GM12878 (cell line): Measurements from ENCODE around the gene PROSER3. TPM values are rescaled to one million over a fixed set of nuclear protein-coding genes. Genes with fewer than 3 reads are reported as not detected.

ENCODE experiments used
- ATAC-seq: fragments of 200-7000 bp; cut with Tn5 transposase; 3 replicates; pipeline ENCODE4 v1.9.1; 2020; ENCODE audit warnings: mild to moderate bottlenecking, moderate library complexity
- BruUV-seq: library from RNA; stranded (reverse); fragments of 400-500 nt; replicated peaks from 2 replicates; lab custom pipeline; 2021; lab: Mats Ljungman, UMichigan
- CTCF ChIA-PET: fragments of 300-600 bp; sonication (Branson Sonifier 250); formaldehyde crosslinking; extraction: SDS; loops from one replicate; lab custom pipeline; 2021; ENCODE audit warnings: inconsistent platforms; lab: Yijun Ruan, JAX
- POLR2A ChIA-PET: fragments of 350-600 bp; formaldehyde crosslinking; extraction: SDS; loops from one replicate; lab custom pipeline; 2021; ENCODE audit warnings: inconsistent platforms; lab: Charles Lee
- RAD21 ChIA-PET: fragments of 300-600 bp; sonication (Branson Sonifier 250); formaldehyde crosslinking; loops from one replicate; lab custom pipeline; 2023; ENCODE audit warnings: antibody characterized with exemption; ENCODE audit not compliant: unreplicated experiment; lab: Charles Lee
- SMC1A ChIA-PET: fragments of 300-600 bp; sonication (Branson Sonifier 250); formaldehyde crosslinking; loops from one replicate; lab custom pipeline; 2023; ENCODE audit not compliant: unreplicated experiment, uncharacterized antibody; lab: Charles Lee
- DNase-seq: peaks from one replicate; pipeline ENCODE4 v3.0.0-alpha.2; 2011; ENCODE audit warnings: low read depth, low spot score
- FAIRE-seq: peaks from 3 replicates; lab custom pipeline; 2011; peaks lifted over from hg19 to GRCh38; lab: Jason Lieb, UNC
- H2AFZ ChIP-seq: 2 replicates; pipeline ENCODE4 v1.6.0; 2011; ENCODE audit warnings: low read depth, low read length, control low read depth; ENCODE audit not compliant: control insufficient read depth
- H3K27ac ChIP-seq: 2 replicates; pipeline ENCODE4 v1.5.1; 2011; ENCODE audit warnings: control low read depth; ENCODE audit not compliant: control insufficient read depth, insufficient read depth
- H3K27me3 ChIP-seq, 2 experiments: replicated peaks in 1 of 2; 2 replicates each; pipeline versions ENCODE4 v1.6.0 to v1.6.1; 2011; ENCODE audit warnings: low read length in 1 of 2; ENCODE audit not compliant: control insufficient read depth in 2 of 2, insufficient read depth in 2 of 2
- H3K36me3 ChIP-seq, 2 experiments: 2 replicates each; pipeline ENCODE4 v1.5.1; 2011; ENCODE audit warnings: low read length in 1 of 2; ENCODE audit not compliant: control insufficient read depth in 2 of 2, insufficient read depth in 2 of 2
- H3K4me1 ChIP-seq: 2 replicates; pipeline ENCODE4 v1.6.1; 2011; ENCODE audit warnings: mild to moderate bottlenecking, low read length, moderate library complexity, mixed read lengths; ENCODE audit not compliant: control insufficient read depth, insufficient read depth
- H3K4me2 ChIP-seq: 2 replicates; pipeline ENCODE4 v1.6.0; 2011; ENCODE audit warnings: control low read depth; ENCODE audit not compliant: control insufficient read depth, insufficient read depth
- H3K4me3 ChIP-seq: fragments of 200-600 bp; sonication (generic); 2 replicates; pipeline ENCODE4 v1.5.1; 2016
- H3K79me2 ChIP-seq: 2 replicates; pipeline ENCODE4 v1.6.0; 2011; ENCODE audit warnings: low read length; ENCODE audit not compliant: control insufficient read depth, insufficient read depth
- H3K9ac ChIP-seq: 2 replicates; pipeline ENCODE4 v1.8.0; 2011; ENCODE audit warnings: low read length, control low read depth, mixed read lengths; ENCODE audit not compliant: control insufficient read depth, insufficient read depth
- H3K9me3 ChIP-seq: replicated peaks from 3 replicates; pipeline ENCODE4 v1.5.1; 2011; ENCODE audit warnings: mild to moderate bottlenecking, low read length; ENCODE audit not compliant: control insufficient read depth, insufficient read depth
- H4K20me1 ChIP-seq: 2 replicates; pipeline ENCODE4 v1.6.0; 2011; ENCODE audit not compliant: control insufficient read depth, insufficient read depth
- HDAC2 ChIP-seq: fragments of 200-600 bp; sonication (generic); IDR thresholded peaks from 2 replicates; pipeline ENCODE4 v1.6.1; 2017
- MTA2 ChIP-seq: fragments of 450-650 bp; IDR thresholded peaks from 2 replicates; pipeline ENCODE4 v1.6.1; 2016; ENCODE audit warnings: low read depth, mild to moderate bottlenecking, moderate library complexity
- NFIC ChIP-seq: IDR thresholded peaks from 2 replicates; pipeline ENCODE4 v1.6.1; 2012; ENCODE audit warnings: low read depth, mild to moderate bottlenecking, inconsistent platforms, low read length, moderate library complexity
- NFYA ChIP-seq: IDR thresholded peaks from 2 replicates; pipeline ENCODE4 v1.6.1; 2011; ENCODE audit warnings: low read depth, mild to moderate bottlenecking, low read length, improper control_type of control experiment, borderline replicate concordance
- SUZ12 ChIP-seq: fragments of 200-600 bp; sonication (generic); IDR thresholded peaks from one replicate; pipeline ENCODE4 v1.6.1; 2018; ENCODE audit warnings: antibody characterized with exemption, mild to moderate bottlenecking; ENCODE audit not compliant: unreplicated experiment
- TCF3 ChIP-seq: IDR thresholded peaks from 2 replicates; pipeline ENCODE4 v1.6.1; 2012; ENCODE audit warnings: low read depth, mild to moderate bottlenecking, low read length, borderline replicate concordance; ENCODE audit not compliant: insufficient read depth
- ZNF622 ChIP-seq: fragments of 450-650 bp; IDR thresholded peaks from 2 replicates; pipeline ENCODE4 v1.6.1; 2017; ENCODE audit warnings: mild to moderate bottlenecking, inconsistent platforms
- ZZZ3 ChIP-seq: IDR thresholded peaks from 2 replicates; pipeline ENCODE4 v1.6.1; 2011; ENCODE audit warnings: low read depth; ENCODE audit not compliant: control insufficient read depth, insufficient read length
- WGBS: methylation state at CpG from one replicate; pipeline ENCODE4 v1.1.6; 2016; ENCODE audit warnings: low lambda C conversion rate; ENCODE audit not compliant: insufficient replicate concordance, insufficient coverage; ENCODE audit errors: missing lambda C conversion rate; 5-methylcytosine and 5-hydroxymethylcytosine counted together
- in situ Hi-C: fragments of 300-500 bp; cut with MboI; formaldehyde crosslinking; loops from 9 replicates; pipeline ENCODE4 v1.14.3; 2018; ENCODE audit warnings: mixed read lengths
- intact Hi-C: fragments of 100-400 bp; cut with micrococcal nuclease; formaldehyde crosslinking; loops from one replicate; pipeline ENCODE4 v1.14.2; 2022; ENCODE audit not compliant: unreplicated experiment
- polyA plus RNA-seq, 11 experiments: library from polyadenylated mRNA; depleted of rRNA in 4 of 11; unstranded in 6 of 11; stranded (reverse) in 5 of 11; fragments of >200 nt; fragmentation: Nextera tagmentation in 4 of 11; fragmentation: Illumina TruSeq in 1 of 11; extraction: Ambion mirVana in 4 of 11; extraction: Trizol in 1 of 11; gene quantifications; 1 replicate in 1 of 11; 2 replicates in 10 of 11; pipeline versions ENCODE4 v1.2.1 to v1.2.3, GENCODE V29; 2011 to 2016; ENCODE audit warnings: inconsistent platforms in 2 of 11, missing spikeins in 2 of 11, low read depth in 1 of 11
- total RNA-seq, 4 experiments: library from RNA; depleted of rRNA in 3 of 4; stranded (reverse); fragments of >200 nt in 3 of 4; fragmentation: Illumina TruSeq in 1 of 4; extraction: Trizol in 1 of 4; gene quantifications; 2 replicates each; pipeline versions ENCODE4 v1.2.1 to v1.2.3, GENCODE V29; 2013 to 2021
- TF ChIP-seq, protein P1 (sequence below): IDR thresholded peaks from 2 replicates; pipeline ENCODE4 v1.6.1; 2012; ENCODE audit warnings: improper control_type of control experiment, low read depth, low read length; ENCODE audit not compliant: insufficient replicate concordance
- TF ChIP-seq, protein P2 (sequence below): fragments of 450-650 bp; IDR thresholded peaks from 2 replicates; pipeline ENCODE4 v1.6.1; 2018; ENCODE audit warnings: borderline replicate concordance, mild to moderate bottlenecking; ENCODE audit not compliant: partially characterized antibody

Gene PROSER3
- total and polyA plus RNA-seq, 10 of the 15 experiments (the other 5 are each of a cell fraction or from before 2014, with no cell fraction given), result 0.85 to 25.1 (median 9.6) TPM

DNA sequence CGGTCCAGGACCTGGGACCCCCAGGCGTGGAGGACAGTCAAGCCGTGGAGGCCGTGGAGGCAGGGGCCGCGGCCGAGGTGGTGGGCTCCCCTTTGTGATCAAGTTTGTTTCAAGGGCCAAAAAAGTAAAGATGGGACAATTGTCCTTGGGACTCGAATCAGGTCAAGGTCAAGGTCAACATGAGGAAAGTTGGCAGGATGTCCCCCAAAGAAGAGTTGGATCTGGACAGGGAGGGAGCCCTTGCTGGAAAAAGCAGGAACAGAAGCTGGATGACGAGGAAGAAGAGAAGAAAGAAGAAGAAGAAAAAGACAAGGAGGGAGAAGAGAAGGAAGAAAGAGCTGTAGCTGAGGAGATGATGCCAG is 37.8 kb upstream of the PROSER3 start:
- no peak overlapping the region for H3K9ac ChIP-seq
- peaks cover 14 to 22% of the 10 kb centered on the region in 2 experiments for H3K36me3 ChIP-seq
- in situ Hi-C loops (no loop called here), intact Hi-C loops (no loop called here)
- H3K79me2 ChIP-seq, result peaks cover 39% of the 10 kb centered on the region
- RAD21 ChIA-PET, result interaction anchor here (0.5 to 1.6 kb wide), 2 partner anchors 164 to 211 kb away, joined by 3 to 5 read pairs; no protein-coding TSS in a partner anchor
- no peak for DNase-seq
- no peaks in the 10 kb centered on the region for H3K27me3 ChIP-seq
- no peak overlapping the region for H2AFZ ChIP-seq
- no peak overlapping the region for H3K4me2 ChIP-seq
- TF ChIP-seq TCF3 (no peak), SUZ12 (no peak), NFYA (no peak), HDAC2 (no peak), MTA2 (no peak), ZNF622 (no peak), ZZZ3 (no peak), NFIC (no peak)
- TF ChIP-seq, protein P1, sequence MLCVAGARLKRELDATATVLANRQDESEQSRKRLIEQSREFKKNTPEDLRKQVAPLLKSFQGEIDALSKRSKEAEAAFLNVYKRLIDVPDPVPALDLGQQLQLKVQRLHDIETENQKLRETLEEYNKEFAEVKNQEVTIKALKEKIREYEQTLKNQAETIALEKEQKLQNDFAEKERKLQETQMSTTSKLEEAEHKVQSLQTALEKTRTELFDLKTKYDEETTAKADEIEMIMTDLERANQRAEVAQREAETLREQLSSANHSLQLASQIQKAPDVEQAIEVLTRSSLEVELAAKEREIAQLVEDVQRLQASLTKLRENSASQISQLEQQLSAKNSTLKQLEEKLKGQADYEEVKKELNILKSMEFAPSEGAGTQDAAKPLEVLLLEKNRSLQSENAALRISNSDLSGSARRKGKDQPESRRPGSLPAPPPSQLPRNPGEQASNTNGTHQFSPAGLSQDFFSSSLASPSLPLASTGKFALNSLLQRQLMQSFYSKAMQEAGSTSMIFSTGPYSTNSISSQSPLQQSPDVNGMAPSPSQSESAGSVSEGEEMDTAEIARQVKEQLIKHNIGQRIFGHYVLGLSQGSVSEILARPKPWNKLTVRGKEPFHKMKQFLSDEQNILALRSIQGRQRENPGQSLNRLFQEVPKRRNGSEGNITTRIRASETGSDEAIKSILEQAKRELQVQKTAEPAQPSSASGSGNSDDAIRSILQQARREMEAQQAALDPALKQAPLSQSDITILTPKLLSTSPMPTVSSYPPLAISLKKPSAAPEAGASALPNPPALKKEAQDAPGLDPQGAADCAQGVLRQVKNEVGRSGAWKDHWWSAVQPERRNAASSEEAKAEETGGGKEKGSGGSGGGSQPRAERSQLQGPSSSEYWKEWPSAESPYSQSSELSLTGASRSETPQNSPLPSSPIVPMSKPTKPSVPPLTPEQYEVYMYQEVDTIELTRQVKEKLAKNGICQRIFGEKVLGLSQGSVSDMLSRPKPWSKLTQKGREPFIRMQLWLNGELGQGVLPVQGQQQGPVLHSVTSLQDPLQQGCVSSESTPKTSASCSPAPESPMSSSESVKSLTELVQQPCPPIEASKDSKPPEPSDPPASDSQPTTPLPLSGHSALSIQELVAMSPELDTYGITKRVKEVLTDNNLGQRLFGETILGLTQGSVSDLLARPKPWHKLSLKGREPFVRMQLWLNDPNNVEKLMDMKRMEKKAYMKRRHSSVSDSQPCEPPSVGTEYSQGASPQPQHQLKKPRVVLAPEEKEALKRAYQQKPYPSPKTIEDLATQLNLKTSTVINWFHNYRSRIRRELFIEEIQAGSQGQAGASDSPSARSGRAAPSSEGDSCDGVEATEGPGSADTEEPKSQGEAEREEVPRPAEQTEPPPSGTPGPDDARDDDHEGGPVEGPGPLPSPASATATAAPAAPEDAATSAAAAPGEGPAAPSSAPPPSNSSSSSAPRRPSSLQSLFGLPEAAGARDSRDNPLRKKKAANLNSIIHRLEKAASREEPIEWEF, result no peak
- TF ChIP-seq, protein P2, sequence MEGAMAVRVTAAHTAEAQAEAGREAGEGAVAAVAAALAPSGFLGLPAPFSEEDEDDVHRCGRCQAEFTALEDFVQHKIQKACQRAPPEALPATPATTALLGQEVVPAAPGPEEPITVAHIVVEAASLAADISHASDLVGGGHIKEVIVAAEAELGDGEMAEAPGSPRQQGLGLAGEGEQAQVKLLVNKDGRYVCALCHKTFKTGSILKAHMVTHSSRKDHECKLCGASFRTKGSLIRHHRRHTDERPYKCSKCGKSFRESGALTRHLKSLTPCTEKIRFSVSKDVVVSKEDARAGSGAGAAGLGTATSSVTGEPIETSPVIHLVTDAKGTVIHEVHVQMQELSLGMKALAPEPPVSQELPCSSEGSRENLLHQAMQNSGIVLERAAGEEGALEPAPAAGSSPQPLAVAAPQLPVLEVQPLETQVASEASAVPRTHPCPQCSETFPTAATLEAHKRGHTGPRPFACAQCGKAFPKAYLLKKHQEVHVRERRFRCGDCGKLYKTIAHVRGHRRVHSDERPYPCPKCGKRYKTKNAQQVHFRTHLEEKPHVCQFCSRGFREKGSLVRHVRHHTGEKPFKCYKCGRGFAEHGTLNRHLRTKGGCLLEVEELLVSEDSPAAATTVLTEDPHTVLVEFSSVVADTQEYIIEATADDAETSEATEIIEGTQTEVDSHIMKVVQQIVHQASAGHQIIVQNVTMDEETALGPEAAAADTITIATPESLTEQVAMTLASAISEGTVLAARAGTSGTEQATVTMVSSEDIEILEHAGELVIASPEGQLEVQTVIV, result no peak
- TF ChIP-seq, all 136 proteins: peak for 0
- ChIA-PET POLR2A (interaction anchor here (1.5 kb wide), 1 partner anchor 20 kb away, joined by 4 read pairs; no protein-coding TSS in a partner anchor), CTCF (interaction anchor here (1.0 to 1.4 kb wide), 2 partner anchors 17 to 21 kb away, joined by 4 read pairs; no protein-coding TSS in a partner anchor), SMC1A (interaction anchor here (1.0 kb wide), 1 partner anchor 23 kb away, joined by 4 read pairs; no protein-coding TSS in a partner anchor)
- H4K20me1 ChIP-seq, result no peaks in the 10 kb centered on the region; the same call in 1 of the 2 replicates
- H3K4me3 ChIP-seq, result no peak overlapping the region
- no TSS peak for BruUV-seq
- H3K27ac ChIP-seq, result no peak overlapping the region
- peaks cover 19% of the 10 kb centered on the region for H3K4me1 ChIP-seq
- FAIRE-seq, result no peak
- ATAC-seq, result no peak
- WGBS, result 96% methylated on average over 9 of the region's 9 CpGs
- H3K9me3 ChIP-seq, result no peaks in the 10 kb centered on the region
